MM.1S (cell line): Measurements from ENCODE around the gene TPSD1.

Experiments used
- DNase-seq: peaks from one replicate; pipeline ENCODE4 v3.0.0-alpha.2; 2015
- H2AFZ ChIP-seq: fragments of 300-600 bp; sonication (generic); 2 replicates; pipeline ENCODE4 v1.6.0; 2016; ENCODE audit warnings: antibody characterized with exemption, low read length
- H3F3A ChIP-seq: fragments of 300-600 bp; sonication (generic); 2 replicates; pipeline ENCODE4 v1.6.1; 2016; ENCODE audit warnings: mild to moderate bottlenecking, antibody characterized with exemption, low read length, moderate library complexity, mixed read lengths; ENCODE audit not compliant: insufficient read depth
- H3K27ac ChIP-seq: fragments of 300-600 bp; sonication (generic); 2 replicates; pipeline ENCODE4 v1.5.1; 2016; ENCODE audit warnings: mild to moderate bottlenecking, low read length
- H3K27me3 ChIP-seq: fragments of 300-600 bp; sonication (generic); replicated peaks from 2 replicates; pipeline ENCODE4 v1.6.0; 2016; ENCODE audit warnings: low read length; ENCODE audit not compliant: insufficient read depth
- H3K36me3 ChIP-seq: fragments of 300-600 bp; sonication (generic); replicated peaks from 2 replicates; pipeline ENCODE4 v1.6.1; 2016; ENCODE audit warnings: mild to moderate bottlenecking, low read length, mixed read lengths; ENCODE audit not compliant: insufficient read depth
- H3K4me1 ChIP-seq: fragments of 300-600 bp; sonication (generic); 2 replicates; pipeline ENCODE4 v1.6.1; 2016; ENCODE audit warnings: low read length, mixed read lengths
- H3K4me2 ChIP-seq: fragments of 300-600 bp; sonication (generic); 2 replicates; pipeline ENCODE4 v1.6.0; 2016; ENCODE audit warnings: low read depth, low read length
- H3K4me3 ChIP-seq: fragments of 300-600 bp; sonication (generic); 2 replicates; pipeline ENCODE4 v1.5.1; 2016; ENCODE audit warnings: low read length, mixed read lengths
- H3K79me2 ChIP-seq: fragments of 300-600 bp; sonication (generic); 2 replicates; pipeline ENCODE4 v1.6.1; 2016; ENCODE audit warnings: mixed run types, low read length, mixed read lengths
- H3K9ac ChIP-seq: fragments of 300-600 bp; sonication (generic); 2 replicates; pipeline ENCODE4 v1.6.1; 2016; ENCODE audit warnings: low read length, mixed read lengths
- H3K9me2 ChIP-seq: fragments of 300-600 bp; sonication (generic); replicated peaks from 2 replicates; pipeline ENCODE4 v1.6.1; 2016; ENCODE audit warnings: mild to moderate bottlenecking, low read length, mixed read lengths; ENCODE audit not compliant: insufficient read depth
- H3K9me3 ChIP-seq: fragments of 300-600 bp; sonication (generic); replicated peaks from 2 replicates; pipeline ENCODE4 v1.6.1; 2016; ENCODE audit warnings: mild to moderate bottlenecking, low read length, mixed read lengths; ENCODE audit not compliant: insufficient read depth
- H4K20me1 ChIP-seq: fragments of 300-600 bp; sonication (generic); 2 replicates; pipeline ENCODE4 v1.6.1; 2016; ENCODE audit warnings: mild to moderate bottlenecking, low read length, moderate library complexity, mixed read lengths; ENCODE audit not compliant: insufficient read depth
- EZH2 ChIP-seq: fragments of 300-600 bp; sonication (generic); optimal IDR thresholded peaks from 2 replicates; pipeline ENCODE3; 2017; ENCODE audit warnings: low read depth, mild to moderate bottlenecking, antibody characterized with exemption, low read length, mixed read lengths
- EZH2phosphoT487 ChIP-seq: fragments of 300-600 bp; sonication (generic); IDR thresholded peaks from 2 replicates; pipeline ENCODE4 v1.6.1; 2018; ENCODE audit warnings: antibody characterized with exemption, low read length
- TF ChIP-seq, protein P1 (sequence below): fragments of 300-600 bp; sonication (generic); IDR thresholded peaks from 2 replicates; pipeline ENCODE4 v1.5.1; 2016; ENCODE audit warnings: antibody characterized with exemption, low read length, mixed read lengths

Gene TPSD1

DNA sequence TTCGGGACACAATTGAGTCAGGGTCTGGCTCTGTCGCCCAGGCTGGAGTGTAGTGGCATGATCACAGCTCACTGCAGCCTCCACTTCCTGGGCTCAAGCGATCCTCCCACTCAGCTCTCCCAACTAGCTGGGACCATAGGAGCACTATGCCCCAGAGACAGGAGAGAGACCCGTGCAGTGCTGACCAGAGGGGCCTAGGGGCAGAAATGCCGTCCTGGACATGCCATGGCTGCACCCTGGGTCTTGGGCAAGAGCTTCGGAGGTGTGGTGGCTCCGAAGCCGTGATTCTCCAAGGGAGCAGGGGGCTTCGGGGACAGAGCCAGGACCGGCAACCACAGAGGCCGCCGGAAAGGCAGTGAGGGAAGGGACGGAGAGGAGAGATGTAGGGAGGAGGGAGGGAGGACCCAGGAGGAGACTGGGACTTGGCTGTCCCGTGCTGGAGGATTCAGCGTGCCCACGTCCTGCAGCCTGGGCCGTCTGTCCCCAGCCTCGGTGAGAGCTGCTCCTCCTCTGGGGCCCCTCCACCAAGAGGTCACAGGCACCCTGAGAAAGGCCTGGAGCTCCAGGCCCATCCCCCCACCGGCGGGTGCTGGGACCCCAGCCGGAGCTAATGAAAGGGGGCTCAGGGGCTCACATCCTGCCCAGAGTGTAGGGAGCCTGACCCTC, 21.9 kb downstream of the TPSD1 start:
- H3K27me3 ChIP-seq, result peaks cover 94% of the 10 kb centered on the region

DNA sequence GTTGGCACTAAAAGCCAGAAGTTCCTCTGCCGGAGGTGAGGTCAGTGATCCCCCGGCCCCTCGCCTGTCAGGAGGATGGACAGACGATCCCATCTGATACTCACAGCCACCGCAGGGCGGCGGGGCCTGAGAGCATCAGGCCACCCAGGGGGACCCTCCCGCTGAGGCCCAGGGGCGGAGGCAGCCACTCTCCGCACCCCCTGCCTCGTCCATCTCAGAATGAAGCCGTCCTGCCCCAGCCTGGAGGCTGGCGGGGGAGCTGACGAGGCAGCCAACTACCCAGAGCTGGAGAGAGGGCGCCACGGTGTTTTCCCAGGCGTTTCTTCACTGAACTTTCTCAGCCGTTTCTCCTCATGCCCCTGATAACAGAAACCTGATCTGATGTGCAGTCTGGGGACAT, 22.6 kb downstream of the TPSD1 start:
- Histone ChIP-seq H4K20me1 (no peaks in the 10 kb centered on the region), H3K36me3 (no peaks in the 10 kb centered on the region), H3K4me3 (no peak overlapping the region), H3K4me1 (no peaks in the 10 kb centered on the region), H3F3A (no peaks in the 10 kb centered on the region), H3K9me2 (no peaks in the 10 kb centered on the region), H3K27me3 (peaks cover 94% of the 10 kb centered on the region), H3K4me2 (no peak overlapping the region), H3K9me3 (no peaks in the 10 kb centered on the region), H3K9ac (no peak overlapping the region), H3K27ac (no peak overlapping the region), H3K79me2 (no peaks in the 10 kb centered on the region), H2AFZ (no peak overlapping the region)
- no peak for TF ChIP-seq EZH2phosphoT487
- no peak for TF ChIP-seq EZH2
- TF ChIP-seq, protein P1, sequence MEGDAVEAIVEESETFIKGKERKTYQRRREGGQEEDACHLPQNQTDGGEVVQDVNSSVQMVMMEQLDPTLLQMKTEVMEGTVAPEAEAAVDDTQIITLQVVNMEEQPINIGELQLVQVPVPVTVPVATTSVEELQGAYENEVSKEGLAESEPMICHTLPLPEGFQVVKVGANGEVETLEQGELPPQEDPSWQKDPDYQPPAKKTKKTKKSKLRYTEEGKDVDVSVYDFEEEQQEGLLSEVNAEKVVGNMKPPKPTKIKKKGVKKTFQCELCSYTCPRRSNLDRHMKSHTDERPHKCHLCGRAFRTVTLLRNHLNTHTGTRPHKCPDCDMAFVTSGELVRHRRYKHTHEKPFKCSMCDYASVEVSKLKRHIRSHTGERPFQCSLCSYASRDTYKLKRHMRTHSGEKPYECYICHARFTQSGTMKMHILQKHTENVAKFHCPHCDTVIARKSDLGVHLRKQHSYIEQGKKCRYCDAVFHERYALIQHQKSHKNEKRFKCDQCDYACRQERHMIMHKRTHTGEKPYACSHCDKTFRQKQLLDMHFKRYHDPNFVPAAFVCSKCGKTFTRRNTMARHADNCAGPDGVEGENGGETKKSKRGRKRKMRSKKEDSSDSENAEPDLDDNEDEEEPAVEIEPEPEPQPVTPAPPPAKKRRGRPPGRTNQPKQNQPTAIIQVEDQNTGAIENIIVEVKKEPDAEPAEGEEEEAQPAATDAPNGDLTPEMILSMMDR, result 0 out of 2 replicates have a peak, but pooled peaks have one; percentile 3
- no peak for DNase-seq

More for the DNA sequence above, 21.9 kb downstream of the TPSD1 start:
- Histone ChIP-seq H3K4me3 (no peak overlapping the region), H3K4me2 (no peak overlapping the region), H4K20me1 (no peaks in the 10 kb centered on the region), H3K9ac (no peak overlapping the region), H2AFZ (no peak overlapping the region), H3F3A (no peaks in the 10 kb centered on the region), H3K9me2 (no peaks in the 10 kb centered on the region), H3K4me1 (no peaks in the 10 kb centered on the region), H3K36me3 (no peaks in the 10 kb centered on the region), H3K9me3 (no peaks in the 10 kb centered on the region), H3K79me2 (no peaks in the 10 kb centered on the region), H3K27ac (no peak overlapping the region)
- DNase-seq, result no peak
- no peak for TF ChIP-seq EZH2
- TF ChIP-seq, protein P1, result no peak
- no peak for TF ChIP-seq EZH2phosphoT487

DNA sequence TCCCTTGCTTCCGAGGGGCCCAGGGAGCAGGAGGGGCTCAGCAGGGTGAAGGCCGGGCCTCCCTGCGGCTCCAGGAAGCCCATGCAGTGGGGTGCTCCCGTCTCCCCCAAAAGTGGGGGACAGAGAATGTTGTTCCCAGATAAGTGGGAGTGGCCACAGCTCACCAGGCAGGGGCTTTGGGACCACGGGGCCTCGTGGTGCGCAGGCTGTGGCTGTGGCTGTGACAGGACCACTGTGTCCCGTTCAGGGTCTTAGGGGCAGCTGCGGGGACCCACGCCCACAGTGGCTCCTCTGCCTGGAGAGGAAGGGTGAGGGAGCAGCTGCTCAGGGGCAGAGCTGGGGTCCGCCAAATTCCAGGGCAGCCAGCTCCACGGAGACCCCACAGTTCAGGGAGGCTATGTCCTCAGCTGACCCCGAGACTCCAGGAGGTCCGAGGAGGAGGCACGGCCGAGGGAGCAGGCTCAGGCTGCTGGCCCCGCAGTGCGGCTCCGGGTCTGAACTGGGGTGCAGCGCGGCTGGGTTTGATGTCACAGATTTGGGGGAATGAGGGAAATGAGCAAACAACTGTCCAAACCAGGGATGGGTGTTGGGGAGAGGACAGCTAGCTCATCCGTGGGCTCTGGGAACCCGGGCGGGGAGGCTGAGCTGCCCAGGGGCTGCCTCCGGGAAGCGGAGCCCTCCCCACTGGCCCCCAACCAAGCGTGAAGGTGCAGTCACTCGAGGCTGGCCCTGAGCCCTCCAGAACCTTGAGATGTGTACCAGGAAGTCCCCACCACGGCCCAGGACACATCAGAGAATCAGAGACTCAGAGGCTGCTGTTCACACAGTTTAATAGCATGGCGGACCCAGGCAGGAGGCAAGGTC, 23.4 kb downstream of the TPSD1 start:
- H3F3A ChIP-seq, result no peaks in the 10 kb centered on the region
- H2AFZ ChIP-seq, result no peak overlapping the region
- no peaks in the 10 kb centered on the region for H3K9me3 ChIP-seq
- H3K36me3 ChIP-seq, result no peaks in the 10 kb centered on the region
- H3K4me1 ChIP-seq, result no peaks in the 10 kb centered on the region
- no peak for DNase-seq
- H3K4me3 ChIP-seq, result no peak overlapping the region
- no peak overlapping the region for H3K4me2 ChIP-seq
- TF ChIP-seq, protein P1, result no peak
- TF ChIP-seq EZH2phosphoT487 (no peak), EZH2 (no peak)
- no peaks in the 10 kb centered on the region for H3K79me2 ChIP-seq
- H3K27me3 ChIP-seq, result peaks cover 94% of the 10 kb centered on the region
- no peaks in the 10 kb centered on the region for H4K20me1 ChIP-seq
- no peak overlapping the region for H3K27ac ChIP-seq
- H3K9ac ChIP-seq, result no peak overlapping the region
- no peaks in the 10 kb centered on the region for H3K9me2 ChIP-seq
